Measurements from ENCODE around the gene SLC35G6. TPM values are rescaled to one million over a fixed set of nuclear protein-coding genes. Genes with fewer than 3 reads are reported as not detected.

Gene SLC35G6
- total and polyA plus RNA-seq, 9 donors, result not detected

GRCh38 chr17:7459961-7460545 is 21.2 kb upstream of the SLC35G6 start:
- Histone ChIP-seq H3K4me3 (no peak overlapping the region), H3K4me1 (ENCODE audit: insufficient read depth) (peaks cover 2% of the 10 kb centered on the region), H3K27ac (no peak overlapping the region), H3K36me3 (no peaks in the 10 kb centered on the region), H3K9me3 (no peaks in the 10 kb centered on the region), H3K27me3 (no peaks in the 10 kb centered on the region)
- DNase-seq, result no peak
- TF ChIP-seq, protein P1, sequence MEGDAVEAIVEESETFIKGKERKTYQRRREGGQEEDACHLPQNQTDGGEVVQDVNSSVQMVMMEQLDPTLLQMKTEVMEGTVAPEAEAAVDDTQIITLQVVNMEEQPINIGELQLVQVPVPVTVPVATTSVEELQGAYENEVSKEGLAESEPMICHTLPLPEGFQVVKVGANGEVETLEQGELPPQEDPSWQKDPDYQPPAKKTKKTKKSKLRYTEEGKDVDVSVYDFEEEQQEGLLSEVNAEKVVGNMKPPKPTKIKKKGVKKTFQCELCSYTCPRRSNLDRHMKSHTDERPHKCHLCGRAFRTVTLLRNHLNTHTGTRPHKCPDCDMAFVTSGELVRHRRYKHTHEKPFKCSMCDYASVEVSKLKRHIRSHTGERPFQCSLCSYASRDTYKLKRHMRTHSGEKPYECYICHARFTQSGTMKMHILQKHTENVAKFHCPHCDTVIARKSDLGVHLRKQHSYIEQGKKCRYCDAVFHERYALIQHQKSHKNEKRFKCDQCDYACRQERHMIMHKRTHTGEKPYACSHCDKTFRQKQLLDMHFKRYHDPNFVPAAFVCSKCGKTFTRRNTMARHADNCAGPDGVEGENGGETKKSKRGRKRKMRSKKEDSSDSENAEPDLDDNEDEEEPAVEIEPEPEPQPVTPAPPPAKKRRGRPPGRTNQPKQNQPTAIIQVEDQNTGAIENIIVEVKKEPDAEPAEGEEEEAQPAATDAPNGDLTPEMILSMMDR (IDR thresholded peaks at IDR 0.05), result no peak
- TF ChIP-seq POLR2A (IDR thresholded peaks at IDR 0.05) (no peak), EP300 (IDR thresholded peaks at IDR 0.05) (no peak)
- intact Hi-C loops (cut with DNase I), result loop anchor here in 1 of 4 donors (1.0 kb wide), 1 partner anchor 21 kb away; the partner anchor contains the start of gene FGF11
- WGBS, 3 donors, result 67 to 71% (median 71%) methylated on average over 3 of the region's 3 CpGs

DNA sequence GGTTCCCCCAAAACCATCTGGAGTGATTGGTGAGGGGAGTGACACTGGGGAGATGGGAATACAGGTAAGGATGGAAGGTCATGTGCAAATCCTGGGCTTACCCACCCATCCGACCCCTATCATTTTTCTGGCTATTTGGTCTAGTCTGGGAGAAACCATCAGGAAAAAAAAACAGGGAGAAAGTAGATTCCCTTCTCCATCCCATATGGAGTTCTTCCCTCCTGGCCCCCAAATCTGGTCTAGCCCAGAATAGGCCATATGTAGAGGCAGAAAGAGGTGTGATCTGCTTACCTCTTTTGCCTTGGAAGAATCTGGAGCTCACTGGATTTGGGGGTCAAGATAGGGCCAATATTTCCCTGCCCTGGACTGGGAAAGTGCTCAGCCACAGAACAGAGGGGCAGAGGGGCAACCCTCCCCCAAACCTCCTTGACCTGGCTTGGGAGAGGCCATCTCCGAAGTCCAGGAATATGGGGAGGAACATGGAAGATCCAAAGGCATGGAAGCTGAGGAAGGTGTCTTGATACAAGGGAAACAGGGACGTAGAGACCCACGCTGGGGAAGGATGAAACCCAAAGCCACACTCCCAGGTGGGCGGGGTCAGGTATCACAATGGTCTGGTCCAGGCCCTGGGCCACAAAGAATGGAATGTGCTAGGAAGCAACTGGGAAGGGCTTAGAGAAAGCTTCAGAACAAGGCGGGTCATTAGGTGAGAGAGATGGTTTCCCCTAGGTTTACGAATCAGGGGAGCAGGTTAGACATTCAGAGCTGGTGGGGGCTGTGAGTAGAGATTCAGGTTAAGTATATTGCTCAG is 20.2 kb upstream of the SLC35G6 start:
- Histone ChIP-seq H3K36me3 (no peaks in the 10 kb centered on the region), H3K27ac (no peak overlapping the region), H3K27me3 (no peaks in the 10 kb centered on the region), H3K9me3 (no peaks in the 10 kb centered on the region), H3K4me1 (ENCODE audit: insufficient read depth) (peaks cover 2% of the 10 kb centered on the region), H3K4me3 (no peak overlapping the region)
- no peak for DNase-seq
- intact Hi-C loops (cut with DNase I), result no loop called here
- WGBS, 3 donors, result 90 to 95% (median 91%) methylated on average over 7 of the region's 7 CpGs
- TF ChIP-seq EP300 (IDR thresholded peaks at IDR 0.05), result no peak
- TF ChIP-seq POLR2A (IDR thresholded peaks at IDR 0.05), result no peak
- TF ChIP-seq, protein P1 (IDR thresholded peaks at IDR 0.05), result no peak

DNA sequence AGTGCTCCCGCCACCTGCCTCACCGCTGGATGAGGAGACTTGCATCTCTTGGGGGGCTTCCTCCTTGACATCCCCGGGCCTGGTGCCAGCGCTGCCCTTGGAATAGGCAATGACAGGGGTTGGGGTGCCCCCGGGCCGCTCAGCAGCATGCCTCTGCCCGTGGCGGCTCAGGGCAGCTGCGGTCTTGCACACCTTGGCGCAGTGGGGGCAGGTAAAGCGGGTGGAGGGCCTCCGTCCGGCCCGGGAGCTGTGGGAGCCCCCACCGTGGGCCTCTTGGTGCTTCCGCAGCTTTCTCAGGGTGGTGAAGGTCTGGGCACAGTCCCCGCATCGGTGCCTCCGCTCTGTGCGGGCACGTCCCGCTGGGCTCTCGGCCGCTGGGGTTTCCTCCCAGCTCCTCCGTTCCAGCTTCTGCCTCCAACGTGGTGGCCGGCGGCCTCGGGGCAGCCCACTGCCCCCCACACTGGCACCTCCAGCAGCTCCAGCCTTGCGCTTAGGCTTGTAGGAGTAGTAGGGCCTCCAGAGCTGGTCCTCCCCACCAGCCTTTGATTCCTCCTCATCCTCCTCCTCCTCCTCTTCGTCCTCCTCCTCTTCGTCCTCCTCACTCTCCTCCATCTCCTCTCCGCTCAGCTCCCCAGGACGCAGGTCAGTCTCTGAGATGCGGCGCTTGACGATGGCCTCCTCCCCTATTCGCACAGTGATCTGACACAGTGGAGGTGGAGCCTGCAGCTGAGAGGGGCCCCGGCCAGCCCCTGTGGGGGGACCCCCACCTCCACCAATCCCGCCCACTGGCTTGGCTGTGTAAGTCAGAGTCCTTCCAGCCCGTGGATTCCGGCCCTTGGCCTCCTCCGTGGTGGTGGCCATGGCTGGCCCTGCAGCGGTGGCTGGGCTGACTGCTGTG is 18.5 kb upstream of the SLC35G6 start:
- Histone ChIP-seq H3K27ac (no peak overlapping the region), H3K4me3 (no peak overlapping the region), H3K4me1 (ENCODE audit: insufficient read depth) (peaks cover 2% of the 10 kb centered on the region), H3K9me3 (no peaks in the 10 kb centered on the region), H3K27me3 (no peaks in the 10 kb centered on the region), H3K36me3 (no peaks in the 10 kb centered on the region)
- intact Hi-C loops (cut with DNase I), result no loop called here
- 85 to 87% (median 86%) methylated on average over 44 of the region's 44 CpGs for WGBS, 3 donors
- peak in 2 of 5 donors; percentile 42 to 51 for DNase-seq
- TF ChIP-seq POLR2A (IDR thresholded peaks at IDR 0.05) (no peak), EP300 (IDR thresholded peaks at IDR 0.05) (no peak)
- TF ChIP-seq, protein P1 (IDR thresholded peaks at IDR 0.05), result no peak

- H3K27me3 ChIP-seq, result no peaks in the 10 kb centered on the region
- H3K36me3 ChIP-seq, result no peaks in the 10 kb centered on the region
- peaks cover 2% of the 10 kb centered on the region for H3K4me1 ChIP-seq (ENCODE audit: insufficient read depth)
- no peak for DNase-seq
- no peaks in the 10 kb centered on the region for H3K9me3 ChIP-seq
- WGBS, 3 donors, result 78 to 86% (median 81%) methylated on average over 14 of the region's 14 CpGs
- intact Hi-C loops (cut with DNase I), result no loop called here
- no peak overlapping the region for H3K27ac ChIP-seq
- TF ChIP-seq, protein P1 (IDR thresholded peaks at IDR 0.05), result no peak
- TF ChIP-seq POLR2A (IDR thresholded peaks at IDR 0.05) (no peak), EP300 (IDR thresholded peaks at IDR 0.05) (no peak)
- H3K4me3 ChIP-seq, result no peak overlapping the region
Observed at GRCh38 chr17:7463372-7463846, 17.8 kb upstream of the SLC35G6 start.

Data from ovary (tissue), 9 donors.